Upper lobe of right lung (tissue), 1 donor: ENCODE data around the gene IFNG-AS1. TPM values are rescaled to one million over a fixed set of nuclear protein-coding genes. Genes with fewer than 3 reads are reported as not detected.

Experiments
- ATAC-seq: fragments of 200-7000 bp; cut with Tn5 transposase; one replicate; pipeline ENCODE4 v1.9.1; 2020; ENCODE audit warnings: mild to moderate bottlenecking, moderate library complexity
- DNase-seq: peaks from one replicate; pipeline ENCODE4 v3.0.0-alpha.2; 2020
- H3K27ac ChIP-seq: fragments of 200-600 bp; one replicate; pipeline ENCODE4 v1.8.0; 2022
- H3K27me3 ChIP-seq: fragments of 200-600 bp; one replicate; pipeline ENCODE4 v1.8.0; 2022; ENCODE audit warnings: mild to moderate bottlenecking
- H3K36me3 ChIP-seq: fragments of 200-600 bp; one replicate; pipeline ENCODE4 v1.8.0; 2022
- H3K4me1 ChIP-seq: fragments of 200-600 bp; one replicate; pipeline ENCODE4 v1.8.0; 2022
- H3K4me3 ChIP-seq: fragments of 200-600 bp; one replicate; pipeline ENCODE4 v1.8.0; 2022; ENCODE audit warnings: mild to moderate bottlenecking
- H3K9me3 ChIP-seq: fragments of 200-600 bp; one replicate; pipeline ENCODE4 v1.8.0; 2022
- CTCF ChIP-seq: fragments of 200-600 bp; IDR thresholded peaks from one replicate; pipeline ENCODE4 v1.8.0; 2022; ENCODE audit warnings: antibody characterized with exemption
- intact Hi-C: fragments of 100-400 bp; cut with DNase I; formaldehyde crosslinking; loops from one replicate; pipeline ENCODE4 v1.11.0; 2022
- total RNA-seq: library from RNA; stranded (reverse); fragmentation: NEBNext Ultra II Directional; extraction: Animal tissue kit (Norgen Biotek cat#: 25700); gene quantifications from one replicate; pipeline ENCODE4 v1.2.1, GENCODE V29; 2021
- donor health status: DM: no; HTN: yes; CAD: no; lungs with severe emphysema.

IFNG-AS1 gene
- total RNA-seq, 1 donor from 2014 or later: not detected

- no peak for TF ChIP-seq CTCF
- no peaks in the 10 kb centered on the region for H3K9me3 ChIP-seq
- H3K36me3 ChIP-seq: no peaks in the 10 kb centered on the region
- DNase-seq (no peak), ATAC-seq (no peak)
- no peak overlapping the region for H3K4me3 ChIP-seq
- intact Hi-C loops: no loop called here
- H3K4me1 ChIP-seq: no peaks in the 10 kb centered on the region
- H3K27me3 ChIP-seq: no peaks in the 10 kb centered on the region
- no peak overlapping the region for H3K27ac ChIP-seq
These were observed 22.6 kb downstream of the IFNG-AS1 start for GRCh38 chr12:68011882-68012207.

- Histone ChIP-seq H3K36me3 (no peaks in the 10 kb centered on the region), H3K27me3 (no peaks in the 10 kb centered on the region), H3K4me3 (no peak overlapping the region), H3K27ac (no peak overlapping the region), H3K4me1 (no peaks in the 10 kb centered on the region), H3K9me3 (no peaks in the 10 kb centered on the region)
- ATAC-seq: no peak
- intact Hi-C loops: no loop called here
- no peak for TF ChIP-seq CTCF
- DNase-seq: no peak
These were observed 23.5 kb downstream of the IFNG-AS1 start for GRCh38 chr12:68012712-68013111.

- intact Hi-C loops: no loop called here
- no peak for TF ChIP-seq CTCF
These were observed 23.9 kb downstream of the IFNG-AS1 start for GRCh38 chr12:68013181-68013580.

DNA sequence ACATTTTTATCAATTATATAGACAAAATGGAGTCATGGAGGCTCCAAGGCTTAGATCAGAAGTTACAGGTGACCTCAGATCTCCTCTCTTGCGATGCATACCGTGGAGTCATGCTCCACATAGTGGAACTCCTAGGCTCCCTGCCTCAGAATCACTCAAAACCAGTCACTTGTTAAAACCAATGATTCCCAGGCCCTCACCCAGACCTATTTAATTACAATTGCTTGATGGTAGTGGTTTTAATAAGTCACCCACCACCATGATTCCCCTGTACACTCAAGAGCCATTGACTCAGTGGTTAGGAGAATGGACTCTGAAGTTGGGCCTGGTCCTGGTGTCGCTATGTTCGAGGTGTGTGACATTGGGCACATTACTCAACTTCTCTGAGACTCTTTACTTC, 26.9 kb downstream of the IFNG-AS1 start:
- no peak for ATAC-seq
- no peak for DNase-seq
- no peak for TF ChIP-seq CTCF
- Histone ChIP-seq H3K4me3 (no peak overlapping the region), H3K9me3 (no peaks in the 10 kb centered on the region), H3K4me1 (no peaks in the 10 kb centered on the region), H3K36me3 (no peaks in the 10 kb centered on the region), H3K27ac (no peak overlapping the region), H3K27me3 (no peaks in the 10 kb centered on the region)
- intact Hi-C loops: no loop called here

More at GRCh38 chr12:68013181-68013580, 23.9 kb downstream of the IFNG-AS1 start:
- ATAC-seq (no peak), DNase-seq (no peak)
- Histone ChIP-seq H3K4me1 (no peaks in the 10 kb centered on the region), H3K9me3 (no peaks in the 10 kb centered on the region), H3K36me3 (no peaks in the 10 kb centered on the region), H3K27ac (no peak overlapping the region), H3K27me3 (no peaks in the 10 kb centered on the region), H3K4me3 (no peak overlapping the region)

GRCh38 chr12:68018315-68018714, 29.1 kb downstream of the IFNG-AS1 start:
- intact Hi-C loops: no loop called here
- no peak for DNase-seq

More at GRCh38 chr12:68018315-68018714, 29.1 kb downstream of the IFNG-AS1 start:
- no peak for ATAC-seq
- Histone ChIP-seq H3K4me1 (no peaks in the 10 kb centered on the region), H3K9me3 (no peaks in the 10 kb centered on the region), H3K27me3 (no peaks in the 10 kb centered on the region), H3K36me3 (no peaks in the 10 kb centered on the region), H3K27ac (no peak overlapping the region), H3K4me3 (no peak overlapping the region)
- TF ChIP-seq CTCF: no peak
